Midbrain (tissue), 1 donor: Measurements from ENCODE around the gene ENDOG.
"Not testable (repeated sequence)": the region's sequence is repeated elsewhere in the genome, so short reads cannot be mapped to it uniquely, and the experiment has no call there.

Experiments used
- DNase-seq: peaks from one replicate; lab custom pipeline; 2025; lab: John Stamatoyannopoulos, UW

ENDOG gene

GRCh38 chr9:128818099-128818838, at the start of gene ENDOG:
TSS of gene ENDOG (plus strand) at chr9:128818500. CDS start at chr9:128818685, 185 bp downstream.
- peak; percentile 98 for DNase-seq

- DNase-seq, result no peak
Observed at GRCh38 chr9:128768606-128769005, 49.7 kb upstream of the ENDOG start.

GRCh38 chr9:128770286-128771030, 47.8 kb upstream of the ENDOG start:
- no peak for DNase-seq

- DNase-seq, result no peak
Observed at GRCh38 chr9:128771094-128771721, 47.1 kb upstream of the ENDOG start.

GRCh38 chr9:128771745-128772519, 46.4 kb upstream of the ENDOG start, which contains the start of gene ZER1:
TSS of gene ZER1 (minus strand) at chr9:128771927. CDS start at chr9:128755565, 16,362 bp downstream.
- DNase-seq, result peak; percentile 95

GRCh38 chr9:128773049-128773448, 45.3 kb upstream of the ENDOG start:
- DNase-seq, result no peak

- DNase-seq, result no peak
Observed at GRCh38 chr9:128774804-128775203, 43.5 kb upstream of the ENDOG start.

- DNase-seq, result not testable (repeated sequence)
Observed at GRCh38 chr9:128780093-128780492, 38.2 kb upstream of the ENDOG start.

- no peak for DNase-seq
Observed at GRCh38 chr9:128781187-128782070, 36.9 kb upstream of the ENDOG start.

GRCh38 chr9:128782669-128783068, 35.6 kb upstream of the ENDOG start:
- DNase-seq, result no peak

GRCh38 chr9:128785427-128785826, 32.9 kb upstream of the ENDOG start:
- DNase-seq, result no peak

- DNase-seq, result peak; percentile 90
Observed at GRCh38 chr9:128786681-128787601, 31.4 kb upstream of the ENDOG start, which contains the start of gene TBC1D13. TSS of gene TBC1D13 (plus strand) at chr9:128787253. CDS start at chr9:128787354, 101 bp downstream.

- no peak for DNase-seq
Observed at GRCh38 chr9:128787659-128788058, 30.6 kb upstream of the ENDOG start.

- no peak for DNase-seq
Observed at GRCh38 chr9:128788445-128788844, 29.9 kb upstream of the ENDOG start.

GRCh38 chr9:128790536-128790935, 27.8 kb upstream of the ENDOG start:
- DNase-seq, result no peak

- DNase-seq, result no peak
Observed at GRCh38 chr9:128792134-128792533, 26.2 kb upstream of the ENDOG start.

- no peak for DNase-seq
Observed at GRCh38 chr9:128792978-128793686, 25.2 kb upstream of the ENDOG start.

GRCh38 chr9:128794961-128795360, 23.3 kb upstream of the ENDOG start:
- not testable (repeated sequence) for DNase-seq

GRCh38 chr9:128798896-128799295, 19.4 kb upstream of the ENDOG start:
- DNase-seq, result no peak
